IMR-90 (cell line): Measurements from ENCODE around the gene RNU6-1. TPM values are rescaled to one million over a fixed set of nuclear protein-coding genes. Genes with fewer than 3 reads are reported as not detected.

Source experiments
- ATAC-seq: fragments of 200-7000 bp; cut with Tn5 transposase; 2 replicates; pipeline ENCODE4 v1.9.1; 2020; ENCODE audit warnings: low read depth, mild to moderate bottlenecking, moderate library complexity
- BruUV-seq: library from RNA; stranded (reverse); fragments of 400-500 nt; replicated peaks from 2 replicates; lab custom pipeline; 2021; lab: Mats Ljungman, UMichigan
- CTCF ChIA-PET: fragments of 300-600 bp; formaldehyde crosslinking; extraction: SDS; loops from one replicate; lab custom pipeline; 2021; ENCODE audit warnings: antibody characterized with exemption; lab: Yijun Ruan, JAX
- POLR2A ChIA-PET: fragments of 300-600 bp; sonication (Branson Sonifier 250); formaldehyde crosslinking; loops from one replicate; lab custom pipeline; 2022; ENCODE audit warnings: antibody characterized with exemption; ENCODE audit not compliant: unreplicated experiment; lab: Charles Lee
- DNase-seq: peaks from one replicate; pipeline ENCODE4 v3.0.0; 2013
- H2AFZ ChIP-seq: replicated peaks from 2 replicates; pipeline ENCODE3; 2013; ENCODE audit warnings: low read length, mild to moderate bottlenecking; ENCODE audit not compliant: poor library complexity
- H2AK5ac ChIP-seq: 2 replicates; pipeline ENCODE4 v1.6.1; 2013; ENCODE audit warnings: low read depth, low read length, inconsistent platforms
- H2AK9ac ChIP-seq: replicated peaks from 2 replicates; pipeline ENCODE3; 2013; ENCODE audit warnings: mild to moderate bottlenecking, low read depth, low read length, moderate library complexity; ENCODE audit not compliant: poor library complexity
- H2BK120ac ChIP-seq: 2 replicates; pipeline ENCODE4 v1.6.1; 2013; ENCODE audit warnings: low read depth, low read length, inconsistent platforms
- H2BK15ac ChIP-seq: 3 replicates; pipeline ENCODE4 v1.6.1; 2013; ENCODE audit warnings: low read depth, low read length, inconsistent platforms
- H2BK20ac ChIP-seq: 2 replicates; pipeline ENCODE4 v1.6.1; 2013; ENCODE audit warnings: low read depth, mild to moderate bottlenecking, inconsistent platforms, low read length, moderate library complexity
- H2BK5ac ChIP-seq: 2 replicates; pipeline ENCODE4 v1.6.1; 2013; ENCODE audit warnings: mild to moderate bottlenecking, low read depth, low read length, inconsistent platforms; ENCODE audit not compliant: poor library complexity, severe bottlenecking
- H3K14ac ChIP-seq: replicated peaks from 2 replicates; pipeline ENCODE4 v1.6.1; 2013; ENCODE audit warnings: low read depth, low read length, inconsistent platforms
- H3K18ac ChIP-seq: 2 replicates; pipeline ENCODE4 v1.6.1; 2013; ENCODE audit warnings: low read depth, low read length, control low read depth
- H3K23ac ChIP-seq: 2 replicates; pipeline ENCODE4 v1.6.1; 2013; ENCODE audit warnings: low read depth, low read length, inconsistent platforms
- H3K27ac ChIP-seq: 2 replicates; pipeline ENCODE4 v1.5.1; 2013; ENCODE audit warnings: mild to moderate bottlenecking, control low read depth, low read length; ENCODE audit not compliant: insufficient read depth
- H3K27me3 ChIP-seq: 2 replicates; pipeline ENCODE4 v1.6.1; 2013; ENCODE audit warnings: low read length; ENCODE audit not compliant: control insufficient read depth, insufficient read depth
- H3K36me3 ChIP-seq: 2 replicates; pipeline ENCODE4 v1.6.1; 2013; ENCODE audit warnings: low read length, mixed read lengths; ENCODE audit not compliant: control insufficient read depth, insufficient read depth
- H3K4ac ChIP-seq: 2 replicates; pipeline ENCODE4 v1.6.1; 2013; ENCODE audit warnings: low read depth, low read length, inconsistent platforms
- H3K4me1 ChIP-seq: 2 replicates; pipeline ENCODE4 v1.6.1; 2013; ENCODE audit warnings: low read length, mixed read lengths; ENCODE audit not compliant: control insufficient read depth, insufficient read depth
- H3K4me2 ChIP-seq: 2 replicates; pipeline ENCODE4 v1.6.1; 2013; ENCODE audit warnings: low read depth, mild to moderate bottlenecking, control low read depth, low read length, moderate library complexity
- H3K4me3 ChIP-seq: 2 replicates; pipeline ENCODE4 v1.5.1; 2013; ENCODE audit warnings: low read depth, mild to moderate bottlenecking, control low read depth, low read length, moderate library complexity; ENCODE audit not compliant: insufficient read depth
- H3K56ac ChIP-seq: 2 replicates; pipeline ENCODE4 v1.6.1; 2013; ENCODE audit warnings: low read length, inconsistent platforms; ENCODE audit not compliant: insufficient read depth; ENCODE audit errors: extremely low read depth
- H3K79me1 ChIP-seq, 2 experiments: 2 replicates each; pipeline ENCODE4 v1.6.1; 2013; ENCODE audit warnings: low read length in 2 of 2, inconsistent platforms in 1 of 2, low read depth in 1 of 2
- H3K9ac ChIP-seq: 2 replicates; pipeline ENCODE4 v1.6.1; 2013; ENCODE audit warnings: low read depth, low read length, control low read depth
- H3K9me1 ChIP-seq: 2 replicates; pipeline ENCODE4 v1.6.1; 2013; ENCODE audit warnings: low read length, inconsistent platforms; ENCODE audit not compliant: insufficient read depth
- H3K9me3 ChIP-seq: 2 replicates; pipeline ENCODE4 v1.6.1; 2013; ENCODE audit warnings: low read length; ENCODE audit not compliant: control insufficient read depth, insufficient read depth
- H4K20me1 ChIP-seq: 2 replicates; pipeline ENCODE4 v1.6.1; 2013; ENCODE audit warnings: low read length, inconsistent platforms; ENCODE audit not compliant: insufficient read depth
- H4K5ac ChIP-seq: 2 replicates; pipeline ENCODE4 v1.6.1; 2013; ENCODE audit warnings: mild to moderate bottlenecking, low read depth, low read length, control low read depth
- H4K8ac ChIP-seq, 2 experiments: 2 replicates each; pipeline ENCODE4 v1.6.1; 2013; ENCODE audit warnings: low read depth in 2 of 2, low read length in 2 of 2, control low read depth in 1 of 2, inconsistent platforms in 1 of 2
- H4K91ac ChIP-seq: 2 replicates; pipeline ENCODE4 v1.6.1; 2013; ENCODE audit warnings: low read depth, low read length, inconsistent platforms; ENCODE audit not compliant: insufficient read depth
- CTCF ChIP-seq: conservative IDR thresholded peaks from 2 replicates; pipeline ENCODE4 v1.5.1; 2012; ENCODE audit warnings: mild to moderate bottlenecking, low read depth, low read length, improper control_type of control experiment
- ELK1 ChIP-seq: fragments of 150-350 bp; IDR thresholded peaks from 2 replicates; pipeline ENCODE4 v1.6.1; 2016; ENCODE audit warnings: low read depth, mild to moderate bottlenecking, low read length, moderate library complexity, borderline replicate concordance
- MAZ ChIP-seq: IDR thresholded peaks from 2 replicates; pipeline ENCODE4 v1.6.1; 2012; ENCODE audit warnings: low read depth, mild to moderate bottlenecking, low read length, improper control_type of control experiment, moderate library complexity, borderline replicate concordance
- MXI1 ChIP-seq: IDR thresholded peaks from 2 replicates; pipeline ENCODE4 v1.6.1; 2012; ENCODE audit warnings: low read depth, mild to moderate bottlenecking, low read length, moderate library complexity, borderline replicate concordance
- NFE2L2 ChIP-seq: fragments of 150-350 bp; IDR thresholded peaks from 2 replicates; pipeline ENCODE4 v1.6.1; 2016; ENCODE audit warnings: low read depth, mild to moderate bottlenecking, low read length
- POLR2A ChIP-seq: IDR thresholded peaks from 2 replicates; pipeline ENCODE4 v1.6.1; 2012; ENCODE audit warnings: mild to moderate bottlenecking, low read depth, low read length
- RCOR1 ChIP-seq: IDR thresholded peaks from 2 replicates; pipeline ENCODE4 v1.6.1; 2012; ENCODE audit warnings: mild to moderate bottlenecking, low read length, improper control_type of control experiment; ENCODE audit not compliant: insufficient replicate concordance
- SMC3 ChIP-seq: fragments of 150-350 bp; IDR thresholded peaks from 2 replicates; pipeline ENCODE4 v1.6.1; 2016; ENCODE audit warnings: low read depth, mild to moderate bottlenecking, antibody characterized with exemption, low read length, moderate library complexity
- USF2 ChIP-seq: fragments of 150-350 bp; IDR thresholded peaks from 2 replicates; pipeline ENCODE4 v1.6.1; 2017; ENCODE audit warnings: mild to moderate bottlenecking, antibody characterized with exemption, low read length, low read depth
- WGBS, 2 experiments: methylation state at CpG; one replicate each; pipeline versions ENCODE4 v1.1.5 to v1.1.7; 2013; ENCODE audit warnings: missing lambda C conversion rate in 2 of 2; ENCODE audit not compliant: insufficient read length in 1 of 2; ENCODE audit errors: extremely low coverage in 2 of 2; 5-methylcytosine and 5-hydroxymethylcytosine counted together
- dilution Hi-C: fragments of 300-500 bp; cut with HindIII; formaldehyde crosslinking; loops from one replicate; pipeline ENCODE4 v1.14.3; 2018; ENCODE audit warnings: low sequenced_read_pairs; ENCODE audit not compliant: unreplicated experiment
- in situ Hi-C: fragments of 300-500 bp; cut with MboI; formaldehyde crosslinking; loops from 3 replicates; pipeline ENCODE4 v1.14.3; 2019; ENCODE audit warnings: low sequenced_read_pairs, inconsistent platforms, mixed read lengths
- intact Hi-C: fragments of 100-400 bp; cut with micrococcal nuclease; formaldehyde crosslinking; loops from 2 replicates; pipeline ENCODE4 v1.10.0; 2022
- polyA plus RNA-seq, 3 experiments: library from polyadenylated mRNA; depleted of rRNA; stranded (reverse); fragments of >200 nt; gene quantifications; 2 replicates each; pipeline ENCODE4 v1.2.3, GENCODE V29; 2012; ENCODE audit warnings: low replicate concordance in 1 of 3
- total RNA-seq: library from RNA; depleted of rRNA; stranded (reverse); fragments of >200 nt; gene quantifications from 2 replicates; pipeline ENCODE4 v1.2.3, GENCODE V29; 2012

RNU6-1 gene
- total and polyA plus RNA-seq, 2 of the 4 experiments (the other 2 are of a cell fraction): not detected

- no peak overlapping the region for H2AK5ac ChIP-seq
- no peak overlapping the region for H3K14ac ChIP-seq
- H3K9me3 ChIP-seq: peaks cover 21% of the 10 kb centered on the region
- DNase-seq: no peak
- H2AFZ ChIP-seq: no peak overlapping the region
- H3K9ac ChIP-seq: no peak overlapping the region
- dilution Hi-C loops (no loop called here), intact Hi-C loops (no loop called here), in situ Hi-C loops (no loop called here)
- H3K56ac ChIP-seq: no peak overlapping the region
- H3K18ac ChIP-seq: no peak overlapping the region
- H2BK120ac ChIP-seq: no peak overlapping the region
- no peak for ATAC-seq
- POLR2A ChIA-PET: no interaction called here
- H4K5ac ChIP-seq: no peak overlapping the region
- peaks cover 31% of the 10 kb centered on the region for H4K20me1 ChIP-seq
- no peak overlapping the region for H4K8ac ChIP-seq
- no peak overlapping the region for H3K23ac ChIP-seq
- H3K4ac ChIP-seq: no peak overlapping the region
- no peak overlapping the region for H3K27ac ChIP-seq
- H3K4me2 ChIP-seq: no peak overlapping the region
- H2BK5ac ChIP-seq: no peak overlapping the region
- no peaks in the 10 kb centered on the region for H3K36me3 ChIP-seq
- CTCF ChIA-PET: no interaction called here
- H3K27me3 ChIP-seq: peaks cover 93% of the 10 kb centered on the region
- no peak overlapping the region for H4K91ac ChIP-seq
- H3K4me3 ChIP-seq: no peak overlapping the region
- H2BK20ac ChIP-seq: no peak overlapping the region
- H2AK9ac ChIP-seq: no peak overlapping the region
- no peak for TF ChIP-seq RCOR1
- no peak for TF ChIP-seq MXI1
- TF ChIP-seq MAZ: no peak
- no peak for TF ChIP-seq SMC3
- no peak for TF ChIP-seq CTCF
- no peak for TF ChIP-seq NFE2L2
- no peak for TF ChIP-seq POLR2A
- TF ChIP-seq USF2: no peak
- no peak for TF ChIP-seq ELK1
- H2BK15ac ChIP-seq: no peak overlapping the region
- H3K79me1 ChIP-seq: no peaks in the 10 kb centered on the region
- H3K4me1 ChIP-seq: peaks cover 3% of the 10 kb centered on the region; the same call in 1 of the 2 replicates
- 3% methylated on average over 37 of the region's 94 CpGs; no CpG with 5 or more reads in 1 of the 2 experiments for WGBS, 2 experiments
- no peaks in the 10 kb centered on the region; the same call in 1 of the 2 replicates for H3K9me1 ChIP-seq
- no TSS peak for BruUV-seq
These were observed 16.3 kb downstream of the RNU6-1 start for GRCh38 chr15:67823314-67824196.
